GM21737 (cell line): ENCODE results near the gene PIEZO2.

Experiments
- ATAC-seq: cut with Tn5 transposase; IDR thresholded peaks from one replicate; pipeline ENCODE4 v1.9.1; 2021; ENCODE audit warnings: mild to moderate bottlenecking, moderate library complexity; ENCODE audit not compliant: unreplicated experiment

PIEZO2 gene

DNA sequence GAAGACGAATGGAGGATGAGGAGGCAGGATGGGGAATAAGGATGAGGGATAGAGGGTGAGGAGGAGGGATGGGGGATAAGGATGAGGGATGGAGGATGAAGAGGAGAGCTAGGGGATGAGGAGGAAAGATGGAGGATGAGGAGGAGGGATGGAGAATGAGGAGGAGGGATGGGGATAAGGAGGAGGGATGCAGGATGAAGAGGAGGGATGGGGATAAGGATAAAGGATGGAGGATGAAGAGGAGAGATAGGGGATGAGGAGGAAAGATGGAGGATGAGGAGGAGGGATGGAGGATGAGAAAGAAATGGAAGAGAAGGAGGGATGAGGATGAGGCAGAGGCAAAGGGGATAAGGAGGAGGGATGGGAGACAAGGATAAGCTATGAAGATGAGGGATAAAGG is 393.5 kb downstream of the PIEZO2 start:
- no peak for ATAC-seq

DNA sequence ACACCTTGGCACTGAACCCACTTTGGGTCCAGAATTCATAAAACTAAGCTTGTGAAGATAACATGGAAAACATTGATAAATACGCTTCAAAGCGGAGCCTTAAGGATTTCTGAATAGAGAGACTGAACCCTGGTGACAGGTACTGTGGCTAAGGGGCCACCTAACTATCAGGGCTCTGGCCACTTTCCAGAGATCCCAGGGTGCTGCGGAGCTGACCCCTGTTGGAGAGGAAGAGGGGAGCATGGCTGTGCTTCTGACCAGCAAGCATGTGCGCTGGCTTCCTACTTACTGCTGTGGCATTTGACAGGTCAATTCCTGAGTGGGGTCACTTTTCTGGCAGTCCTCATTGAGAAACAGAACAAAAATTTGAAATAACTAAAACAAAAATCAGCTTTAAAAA is 395.2 kb downstream of the PIEZO2 start:
- no peak for ATAC-seq

DNA sequence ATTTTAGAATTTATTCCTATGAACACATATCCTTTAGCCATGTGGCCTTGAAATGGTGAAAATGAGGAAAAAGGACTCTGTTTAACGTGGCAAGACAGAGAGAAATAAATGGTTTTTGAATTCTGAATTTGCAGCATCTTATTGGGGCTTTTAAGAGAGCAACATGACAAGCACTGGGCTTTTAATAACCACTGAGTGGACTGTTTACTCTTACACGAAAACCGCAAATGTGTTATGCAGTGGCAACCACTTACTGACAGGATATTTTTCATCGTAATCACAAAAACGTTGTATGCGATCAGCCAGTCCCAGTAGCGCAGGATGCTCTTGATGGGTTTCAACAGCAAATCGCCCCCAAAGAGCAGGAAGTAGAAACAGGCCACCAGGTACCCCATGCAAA is 397.0 kb downstream of the PIEZO2 start:
- ATAC-seq, result no peak

DNA sequence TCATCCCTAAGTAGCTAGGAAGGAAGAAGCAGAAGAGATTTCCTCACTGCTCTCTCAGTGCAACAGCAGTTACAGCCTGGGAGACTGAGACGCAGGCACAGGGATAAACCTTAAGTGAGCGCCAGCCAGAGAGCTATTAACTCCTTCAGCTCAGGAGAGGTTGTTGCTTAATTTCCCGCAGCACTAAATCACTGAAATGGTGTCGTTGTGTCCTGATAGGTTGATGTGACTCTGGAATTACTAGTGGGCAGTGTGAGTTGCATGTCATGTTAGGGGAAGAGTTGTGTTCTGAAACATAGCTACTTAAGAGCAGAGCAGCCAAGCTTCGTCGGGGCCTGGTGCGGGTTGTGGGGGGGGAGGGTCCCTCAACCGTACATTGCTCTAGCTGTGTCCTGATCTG is 397.7 kb downstream of the PIEZO2 start:
- no peak for ATAC-seq

DNA sequence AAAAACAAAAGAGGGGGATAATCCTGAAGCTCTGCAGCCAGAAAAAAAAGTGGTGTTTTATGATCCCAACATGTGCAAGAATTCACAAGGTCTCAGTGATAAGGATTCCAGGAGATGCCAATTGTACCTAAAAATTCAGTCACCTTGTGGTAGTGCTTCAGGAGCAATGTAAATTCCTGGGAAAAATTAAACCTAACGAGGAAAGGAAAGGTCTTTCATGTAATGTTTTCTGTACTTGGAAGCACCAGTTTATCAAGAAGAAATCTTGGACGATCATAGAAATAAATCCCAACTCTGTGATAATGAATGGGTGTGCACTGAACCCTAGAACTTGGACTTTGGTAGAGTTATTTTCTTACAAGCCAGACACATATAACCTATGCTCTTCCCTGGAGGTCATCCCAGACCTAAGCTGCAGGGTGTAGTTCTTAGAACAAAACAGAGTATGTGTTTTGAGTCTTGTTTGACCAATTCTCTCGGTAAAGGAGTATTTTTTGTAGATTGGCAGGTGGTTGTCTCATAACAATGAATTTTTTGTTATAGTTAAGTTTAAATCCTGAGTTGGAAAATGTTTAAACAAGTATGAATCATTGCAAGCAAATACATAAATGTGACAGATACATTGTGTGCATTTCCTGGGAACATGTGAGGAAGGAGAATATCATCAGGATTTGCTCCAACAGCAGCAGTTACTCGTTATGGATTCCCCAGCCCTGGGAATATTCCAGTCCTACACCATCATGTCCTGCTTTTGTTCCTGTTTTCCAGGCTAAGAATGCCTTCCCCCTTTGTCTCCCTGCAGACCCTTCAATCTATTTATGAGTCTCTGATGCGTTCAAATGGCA is 399.0 kb downstream of the PIEZO2 start:
- no peak for ATAC-seq

DNA sequence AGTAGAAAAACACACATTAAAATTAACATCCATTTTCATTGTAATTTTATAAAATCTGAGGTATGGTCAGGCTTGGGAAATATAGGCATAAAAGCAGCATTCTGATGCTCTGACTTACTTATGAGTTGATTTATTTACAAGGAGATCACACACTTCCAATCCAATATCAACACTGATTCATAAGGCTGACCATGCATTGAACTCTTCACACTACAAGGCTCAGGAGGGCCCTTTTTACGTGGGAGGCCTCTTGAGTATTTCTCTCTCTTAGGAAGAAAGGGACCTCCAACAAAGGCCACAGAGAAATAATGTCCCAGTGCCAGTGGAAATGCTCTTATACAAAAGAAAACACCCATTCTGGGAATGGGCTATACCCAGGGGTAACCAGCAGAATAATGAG is 400.7 kb downstream of the PIEZO2 start:
- no peak for ATAC-seq

DNA sequence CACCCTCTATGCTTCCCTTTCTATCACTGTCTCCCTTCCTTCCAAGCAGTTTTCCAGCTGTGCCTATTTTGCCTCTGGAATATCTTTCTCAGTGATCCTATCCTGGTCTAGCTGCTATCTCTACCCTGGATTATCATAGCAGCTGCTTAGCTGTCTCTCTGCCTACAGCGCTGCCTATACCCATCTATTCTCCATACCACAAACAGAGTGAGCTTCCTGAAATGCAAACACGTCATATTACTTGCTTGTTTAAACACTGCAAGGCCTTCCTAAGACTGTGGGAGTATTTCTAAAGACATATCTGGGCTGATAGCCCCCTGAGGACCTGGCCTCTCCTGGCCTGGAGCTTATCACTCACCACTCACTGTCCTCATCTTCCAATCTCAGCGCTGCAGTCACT is 403.4 kb downstream of the PIEZO2 start:
- no peak for ATAC-seq

DNA sequence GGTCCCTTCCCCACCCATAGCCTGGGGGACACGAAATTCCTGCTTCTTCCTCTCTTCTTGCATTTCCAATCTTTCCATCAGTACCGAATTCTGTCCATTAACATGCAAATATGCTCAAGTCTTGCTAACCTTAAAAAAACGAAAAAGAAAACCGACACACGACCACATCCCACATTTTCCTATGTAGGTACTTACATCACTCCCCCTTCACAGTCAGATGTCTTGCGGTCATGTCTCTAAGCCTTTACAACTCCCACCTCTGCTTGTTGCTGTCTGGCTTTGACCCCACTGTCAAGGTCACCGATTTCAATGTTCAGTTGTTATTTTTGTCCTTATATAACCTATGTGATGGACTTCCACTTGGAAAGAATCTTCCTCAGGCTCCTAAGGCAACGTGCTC is 404.1 kb downstream of the PIEZO2 start:
- ATAC-seq, result no peak

DNA sequence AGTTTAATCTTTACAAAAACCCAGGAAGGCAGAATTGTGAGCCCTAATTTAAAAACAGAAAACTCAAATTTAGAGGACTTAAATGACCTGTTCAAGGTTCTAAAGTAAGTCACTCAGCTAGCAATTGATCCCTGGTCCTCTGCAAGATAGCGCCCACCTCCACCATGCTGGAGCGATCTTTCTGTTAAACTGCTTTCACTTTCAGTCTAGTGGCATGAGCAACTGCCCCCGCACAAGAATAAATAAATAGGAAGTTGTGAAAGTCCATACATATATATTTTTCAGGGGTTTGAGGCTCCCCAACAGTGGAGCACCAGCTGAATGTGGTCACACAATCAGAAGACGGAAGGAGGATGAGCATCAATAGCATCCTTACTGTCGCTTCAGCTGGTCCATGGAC is 405.6 kb downstream of the PIEZO2 start:
- no peak for ATAC-seq

DNA sequence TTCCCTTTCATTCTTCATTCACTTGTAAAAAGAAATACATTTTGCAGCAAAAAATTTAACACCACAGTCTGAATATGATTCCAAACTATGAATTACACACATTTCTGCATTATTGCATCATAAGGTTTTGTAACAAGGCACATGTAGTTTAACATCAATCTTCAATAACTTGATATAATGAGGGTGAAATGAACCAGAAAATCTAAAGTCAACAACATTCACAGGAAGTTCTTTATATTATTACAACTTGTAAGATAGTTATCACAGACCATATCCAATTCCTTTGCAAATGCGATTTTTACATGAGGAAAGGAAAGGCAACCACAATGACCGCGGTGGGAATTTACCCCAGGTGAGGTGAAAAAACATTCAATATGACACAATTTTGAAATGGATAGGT is 410.2 kb downstream of the PIEZO2 start:
- no peak for ATAC-seq

DNA sequence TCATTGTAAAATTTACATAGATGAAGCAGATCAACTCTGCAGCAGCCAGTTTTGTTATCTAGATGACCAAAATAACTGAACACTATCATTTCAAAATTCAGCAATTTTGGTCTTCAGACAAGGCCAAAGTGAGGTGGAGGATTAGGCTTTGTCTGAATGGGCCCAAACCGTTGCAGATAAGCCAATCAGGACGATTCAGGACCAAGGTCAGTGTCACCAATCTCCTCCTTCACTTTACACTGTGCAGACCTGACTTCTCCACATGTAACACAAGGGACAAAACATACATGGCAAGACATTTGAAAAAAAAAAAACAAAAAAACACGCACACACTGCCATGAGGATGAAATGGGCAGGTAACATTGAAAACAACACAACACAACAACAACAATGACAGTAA is 412.4 kb downstream of the PIEZO2 start:
- no peak for ATAC-seq

DNA sequence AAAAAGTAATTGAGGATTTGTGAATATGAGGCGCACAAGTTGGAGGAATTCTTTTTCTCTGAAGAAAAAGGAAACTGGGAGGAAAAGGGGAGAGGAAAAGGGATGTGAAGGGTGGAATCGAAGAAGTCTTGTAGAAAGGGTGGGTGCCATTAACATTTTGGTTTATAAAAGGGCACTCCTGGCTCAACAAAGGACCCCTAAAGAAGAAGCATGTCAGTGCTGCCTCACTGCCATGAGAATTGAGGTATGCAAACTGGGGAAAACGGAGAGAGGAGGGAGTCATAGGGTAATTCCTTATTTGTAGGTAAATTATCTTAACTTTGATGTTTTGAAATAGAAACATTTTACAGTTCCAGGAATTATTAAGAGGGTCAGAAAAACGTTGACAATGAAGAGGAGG is 416.4 kb downstream of the PIEZO2 start:
- ATAC-seq, result no peak

DNA sequence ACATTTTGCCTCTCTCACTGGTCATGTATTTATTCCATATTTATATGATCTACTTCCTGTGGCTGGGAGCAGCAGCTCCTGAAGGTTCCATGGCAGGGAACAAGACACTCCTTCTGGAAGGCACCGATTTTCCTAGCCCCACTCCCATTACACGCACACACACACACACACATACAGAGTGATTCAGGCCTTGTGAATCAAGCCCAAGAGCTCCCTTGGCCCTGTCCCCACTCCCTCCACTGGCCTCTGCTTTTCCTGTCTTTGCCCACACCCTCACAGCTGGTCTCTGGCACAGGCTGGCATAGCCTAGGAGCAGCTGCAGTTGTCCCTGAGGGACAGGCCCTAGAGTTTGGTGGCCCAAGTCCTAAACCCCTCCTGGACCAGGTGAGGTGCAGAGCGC is 421.9 kb downstream of the PIEZO2 start:
- ATAC-seq, result no peak

DNA sequence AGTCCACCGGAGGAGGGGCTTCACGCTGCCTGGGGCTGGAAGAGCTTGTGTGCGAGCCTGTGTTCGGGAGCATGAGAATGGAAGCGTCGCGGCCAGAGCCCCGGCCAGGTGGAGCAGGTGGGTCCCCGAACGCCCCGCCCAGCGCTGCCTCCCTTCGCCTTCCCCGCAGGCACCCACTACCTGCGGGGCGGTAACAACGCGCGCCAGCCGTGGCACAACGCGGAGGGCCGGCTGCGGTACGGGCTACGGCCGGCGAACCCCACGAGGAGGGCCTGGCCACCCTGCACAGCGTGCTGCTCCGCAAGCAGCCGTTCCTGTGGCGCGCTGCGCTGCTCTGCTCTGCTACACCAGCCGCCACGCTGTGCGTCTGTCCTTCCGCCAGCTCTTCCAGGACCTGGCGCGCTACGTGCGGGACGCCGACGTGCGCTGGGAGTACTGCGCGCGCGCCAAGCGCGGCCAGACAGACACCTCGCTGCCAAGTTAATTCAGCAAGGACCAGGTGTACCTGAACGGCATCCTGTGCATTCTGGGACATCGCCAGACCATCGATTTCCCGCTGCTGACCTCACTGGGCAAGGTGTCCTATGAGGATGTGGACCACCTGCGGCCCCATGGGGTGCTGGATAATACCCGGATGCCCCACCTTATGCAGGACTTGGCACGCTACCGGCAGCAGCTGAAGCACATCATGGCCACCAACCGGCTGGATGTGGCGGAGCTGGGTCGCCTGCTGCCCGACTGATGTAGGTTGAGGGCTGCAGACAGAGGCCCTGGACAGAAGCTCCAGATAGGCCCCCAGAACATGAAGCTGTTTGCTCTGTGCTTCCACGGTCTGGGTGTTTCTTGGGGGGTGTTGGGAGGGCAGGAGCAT is 422.9 kb downstream of the PIEZO2 start:
- ATAC-seq, result no peak

DNA sequence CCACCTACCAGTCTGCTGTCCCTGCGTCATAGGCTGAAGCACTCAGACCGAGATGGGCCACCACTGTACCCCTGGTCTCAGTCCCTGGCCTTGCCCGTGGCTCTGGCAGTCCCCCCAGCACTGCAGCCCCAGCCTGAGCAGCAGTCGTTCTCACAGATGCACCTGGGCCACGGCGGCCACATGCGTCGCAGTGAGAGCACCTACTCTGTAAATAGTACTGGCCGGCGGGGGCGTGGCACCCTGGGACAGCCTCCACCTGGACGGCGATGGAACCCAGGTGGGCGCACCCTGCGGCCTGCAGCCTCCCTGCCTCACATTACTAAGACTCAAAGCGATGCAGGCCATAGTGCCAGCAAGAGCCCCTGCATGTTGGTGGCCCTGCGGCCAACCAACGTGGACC is 424.7 kb downstream of the PIEZO2 start:
- ATAC-seq, result no peak

DNA sequence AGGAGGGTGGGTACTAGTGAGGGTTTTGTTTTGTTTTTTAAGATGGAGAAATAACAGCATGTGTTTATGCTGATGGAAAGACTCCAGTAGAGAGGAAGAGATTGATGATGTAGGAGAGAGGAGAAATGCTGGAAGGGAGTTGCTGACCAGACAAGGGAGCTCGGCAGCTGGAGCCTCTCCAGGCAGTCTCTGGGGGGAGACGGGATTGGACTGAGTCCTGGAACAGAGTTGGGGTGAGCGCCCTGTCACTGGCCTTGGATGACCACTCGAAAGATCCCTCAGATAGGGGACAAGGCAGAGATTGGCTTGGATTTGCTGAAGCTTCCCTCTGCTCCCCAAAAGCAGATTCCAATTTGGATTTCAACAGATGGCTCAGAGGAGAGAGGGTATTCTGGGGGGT is 425.9 kb downstream of the PIEZO2 start:
- ATAC-seq, result no peak

DNA sequence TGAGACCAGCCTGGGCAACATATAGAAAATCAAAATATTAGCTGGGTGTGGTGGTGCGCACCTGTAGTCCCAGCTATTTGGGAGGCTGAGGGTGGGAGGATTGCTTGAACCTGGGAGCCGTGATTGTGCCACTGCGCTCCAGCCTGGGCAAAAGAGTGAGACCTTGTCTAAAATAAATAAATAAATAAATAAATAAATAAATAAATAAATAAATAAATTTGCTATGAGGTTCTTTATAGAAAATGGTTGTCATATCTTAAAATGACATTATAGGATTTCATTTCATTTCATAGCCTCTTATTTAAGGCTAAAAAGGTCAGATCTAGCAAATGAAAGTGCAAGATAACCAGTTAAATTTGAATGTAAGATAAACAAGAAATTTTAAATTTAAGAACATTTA is 430.6 kb downstream of the PIEZO2 start:
- ATAC-seq, result no peak

DNA sequence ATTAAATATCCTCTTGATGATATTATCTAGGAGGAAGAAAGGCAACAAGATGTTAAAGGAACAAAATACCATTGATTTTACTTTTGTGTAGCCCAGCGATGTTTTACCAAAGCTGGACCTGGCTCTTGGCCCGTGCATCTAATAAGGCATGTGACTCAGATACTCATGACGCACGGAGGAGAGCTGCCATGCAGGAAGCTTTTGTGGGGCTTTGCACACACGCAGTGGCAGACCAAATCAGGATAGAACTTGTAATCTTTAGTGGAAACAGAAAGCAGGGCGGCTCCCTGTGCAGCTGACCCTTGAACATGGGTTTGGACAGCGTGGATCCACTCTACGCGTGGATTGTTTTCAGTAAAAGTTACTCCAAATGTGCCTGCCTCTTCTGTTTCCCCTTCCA is 433.6 kb downstream of the PIEZO2 start:
- ATAC-seq, result no peak

DNA sequence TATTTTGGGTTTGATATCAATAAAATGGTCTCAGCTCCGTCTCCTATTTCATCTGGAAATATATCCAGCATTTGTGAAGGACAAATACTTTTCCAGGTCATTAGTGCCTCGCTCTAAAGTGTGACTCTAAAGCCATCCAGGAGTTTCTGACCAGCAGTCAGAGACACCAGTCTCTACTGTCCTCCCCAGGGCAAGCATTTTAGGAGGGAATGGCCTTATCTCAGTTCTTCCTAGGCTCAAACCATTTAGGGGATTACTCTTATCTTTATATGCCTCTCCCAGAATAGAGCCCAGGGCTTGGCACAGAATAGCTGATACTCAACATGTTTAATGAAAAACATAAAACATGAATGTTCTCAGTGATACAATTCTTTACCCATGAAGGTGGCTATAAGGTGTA is 436.0 kb downstream of the PIEZO2 start:
- ATAC-seq, result no peak

DNA sequence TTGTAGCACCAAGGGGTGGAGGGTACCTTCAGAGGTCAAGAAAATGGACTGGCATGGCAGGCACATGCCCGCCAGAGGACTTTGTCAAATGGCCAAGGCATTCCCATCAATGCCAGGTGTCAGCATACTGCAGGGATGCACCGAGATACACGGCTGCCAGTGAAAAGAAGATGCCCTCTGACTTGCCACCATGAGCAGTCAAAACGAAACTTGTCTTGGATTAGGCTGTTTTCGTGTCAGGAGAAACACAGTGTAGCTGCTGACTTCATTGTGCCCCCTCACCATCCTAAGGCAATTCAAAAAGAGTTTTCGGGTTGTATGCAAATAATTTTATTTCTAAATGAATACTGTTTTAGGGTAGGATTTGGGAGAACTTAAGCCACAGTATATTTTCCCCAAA is 442.1 kb downstream of the PIEZO2 start:
- ATAC-seq, result no peak

DNA sequence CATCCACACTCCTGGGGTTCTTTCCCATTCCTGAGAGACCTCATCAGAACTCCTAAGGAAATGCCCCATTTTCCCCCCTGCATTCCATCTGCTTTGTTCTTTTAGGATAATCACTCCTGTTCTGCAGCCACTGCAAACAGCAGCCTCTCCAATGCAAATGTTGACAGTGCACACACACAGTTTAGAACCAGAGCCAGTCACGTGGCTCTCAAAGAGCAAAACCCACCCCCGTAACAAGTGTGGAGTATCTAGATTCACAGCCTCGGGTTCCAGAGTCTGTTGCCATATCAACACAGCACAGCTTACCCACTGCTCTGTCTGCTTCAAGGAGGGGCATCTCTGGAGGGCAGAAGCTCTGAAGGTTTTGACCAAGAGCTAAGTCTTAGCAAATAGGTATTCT is 443.6 kb downstream of the PIEZO2 start:
- no peak for ATAC-seq

DNA sequence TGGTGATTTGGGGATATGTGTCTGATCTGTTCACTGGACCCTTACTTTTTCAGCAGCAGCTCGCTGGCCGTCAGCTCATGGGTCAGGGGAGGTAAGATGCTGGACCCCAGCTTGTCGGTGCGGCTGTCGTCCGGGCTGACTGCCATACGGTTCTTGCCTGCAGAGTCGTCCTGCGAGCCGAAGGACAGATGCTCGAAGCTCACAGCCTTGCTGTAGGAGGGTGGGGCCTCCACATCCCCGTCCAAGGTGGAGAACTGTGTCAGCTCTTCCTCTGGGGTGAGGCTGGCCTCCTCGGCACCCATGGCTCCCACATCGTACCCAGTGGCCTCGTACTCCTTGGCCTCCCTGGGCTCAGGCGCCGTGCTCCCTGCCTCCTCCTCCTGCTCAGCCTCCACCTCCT is 444.1 kb downstream of the PIEZO2 start:
- no peak for ATAC-seq
